Activated CD4-positive, alpha-beta T cell treated with anti-CD3 and anti-CD28 coated beads for 36 hours (primary cell): ENCODE data around the gene NFYB. TPM values are rescaled to one million over a fixed set of nuclear protein-coding genes. Genes with fewer than 3 reads are reported as not detected.

Source experiments
- ATAC-seq: fragments of 200-7000 bp; cut with Tn5 transposase; one replicate; pipeline ENCODE4 v1.10.0; 2021; ENCODE audit warnings: mild to moderate bottlenecking, moderate library complexity
- CTCF ChIA-PET: fragments of 350-600 bp; sonication (Branson Sonifier 250); formaldehyde crosslinking; loops from one replicate; lab custom pipeline; 2021; ENCODE audit warnings: antibody characterized with exemption; lab: Charles Lee
- POLR2A ChIA-PET: fragments of 350-600 bp; sonication (Branson Sonifier 250); formaldehyde crosslinking; loops from one replicate; lab custom pipeline; 2021; ENCODE audit warnings: antibody characterized with exemption, inconsistent platforms; lab: Charles Lee
- DNase-seq: peaks from one replicate; pipeline ENCODE4 v3.0.0-alpha.2; 2020
- H3K27ac Mint-ChIP-seq: one replicate; pipeline ENCODE4 v1.8.0; 2021; ENCODE audit warnings: mixed read lengths
- H3K27me3 Mint-ChIP-seq: one replicate; pipeline ENCODE4 v1.8.0; 2021; ENCODE audit warnings: mixed read lengths
- H3K36me3 Mint-ChIP-seq: one replicate; pipeline ENCODE4 v1.8.0; 2021; ENCODE audit warnings: low read depth, mixed read lengths
- H3K4me1 Mint-ChIP-seq: one replicate; pipeline ENCODE4 v1.8.0; 2021; ENCODE audit warnings: mixed read lengths
- H3K4me3 Mint-ChIP-seq: one replicate; pipeline ENCODE4 v1.8.0; 2021; ENCODE audit warnings: mild to moderate bottlenecking, moderate library complexity, mixed read lengths
- H3K9me3 Mint-ChIP-seq: one replicate; pipeline ENCODE4 v1.8.0; 2021; ENCODE audit warnings: low read depth, mixed read lengths
- intact Hi-C, 2 experiments: fragments of 100-400 bp; cut with DNase I in 1 of 2; cut with micrococcal nuclease in 1 of 2; formaldehyde crosslinking; loops; one replicate each; pipeline versions ENCODE4 v1.14.2 to v1.15.1; 2022 to 2024; cut with DNase I, micrococcal nuclease
- total RNA-seq, 2 experiments: library from RNA; stranded (reverse); gene quantifications; one replicate each; pipeline ENCODE4 v1.2.3, GENCODE V29; 2021

Gene NFYB
- total RNA-seq = 10 to 100 TPM; 18.8 to 27.2 TPM

- H3K9me3 Mint-ChIP-seq = no peaks in the 10 kb centered on the region
- H3K27ac Mint-ChIP-seq = peak within 1 kb of the TSS; percentile 90
- H3K4me1 Mint-ChIP-seq = peaks cover 19% of the 10 kb centered on the region
- no peaks in the 10 kb centered on the region for H3K36me3 Mint-ChIP-seq
- POLR2A ChIA-PET = interaction anchor here (0.8 to 1.7 kb wide), 7 partner anchors 74 to 296 kb away, joined by 3 to 10 read pairs (median 5); partner anchors contain the start of genes HCFC2, HSP90B1 and TDG
- DNase-seq (peak; percentile 95), ATAC-seq (peak; percentile 98)
- H3K27me3 Mint-ChIP-seq = no peaks in the 10 kb centered on the region
- H3K4me3 Mint-ChIP-seq = peak within 1 kb of the TSS; percentile 83
- CTCF ChIA-PET = interaction anchor here (0.6 to 1.3 kb wide), 4 partner anchors 62 to 228 kb away, joined by 3 to 7 read pairs (median 3); no protein-coding TSS in a partner anchor
- intact Hi-C loops = loop anchor here (1.0 to 5.0 kb wide), 15 partner anchors 74 to 1194 kb away; partner anchors contain the start of genes EID3 (in 2 of the 2), TDG (in 2 of the 2), TXNRD1 (in 2 of the 2) and APPL2 (in 1 of the 2)
These were observed at the start of gene NFYB for GRCh38 chr12:104137902-104138796. Gene NFYB, minus strand, starts transcription at chr12:104138210. Its CDS starts 2,757 bp downstream, at chr12:104135453.

- Mint-ChIP-seq H3K4me1 (no peaks in the 10 kb centered on the region), H3K36me3 (no peaks in the 10 kb centered on the region), H3K27me3 (no peaks in the 10 kb centered on the region), H3K27ac (no peak overlapping the region), H3K4me3 (no peak overlapping the region), H3K9me3 (no peaks in the 10 kb centered on the region)
- POLR2A ChIA-PET = no interaction called here
- no peak for ATAC-seq
- intact Hi-C loops = no loop called here
- DNase-seq = no peak
- CTCF ChIA-PET = interaction anchor here (0.6 to 1.0 kb wide), 2 partner anchors 22 to 171 kb away, joined by 5 to 7 read pairs; no protein-coding TSS in a partner anchor
These were observed 49.6 kb upstream of the NFYB start for GRCh38 chr12:104187446-104188155.

GRCh38 chr12:104183443-104183842 lies 45.4 kb upstream of the NFYB start:
- Mint-ChIP-seq H3K36me3 (no peaks in the 10 kb centered on the region), H3K27me3 (no peaks in the 10 kb centered on the region), H3K9me3 (no peaks in the 10 kb centered on the region), H3K27ac (no peak overlapping the region), H3K4me3 (no peak overlapping the region), H3K4me1 (no peaks in the 10 kb centered on the region)
- DNase-seq = no peak
- intact Hi-C loops = no loop called here
- CTCF ChIA-PET = interaction anchor here (0.6 to 1.3 kb wide), 2 partner anchors 9 to 795 kb away, joined by 3 read pairs; no protein-coding TSS in a partner anchor
- POLR2A ChIA-PET = no interaction called here
- no peak for ATAC-seq

- POLR2A ChIA-PET = no interaction called here
- H3K27ac Mint-ChIP-seq = no peak overlapping the region
- no peaks in the 10 kb centered on the region for H3K27me3 Mint-ChIP-seq
- ATAC-seq (no peak), DNase-seq (no peak)
- peaks cover 2% of the 10 kb centered on the region for H3K4me1 Mint-ChIP-seq
- H3K4me3 Mint-ChIP-seq = no peak overlapping the region
- CTCF ChIA-PET = interaction anchor here (1.3 kb wide), 1 partner anchor 10 kb away, joined by 3 read pairs; no protein-coding TSS in a partner anchor
- H3K36me3 Mint-ChIP-seq = no peaks in the 10 kb centered on the region
- H3K9me3 Mint-ChIP-seq = no peaks in the 10 kb centered on the region
- intact Hi-C loops = no loop called here
These were observed 44.8 kb upstream of the NFYB start for GRCh38 chr12:104182621-104183378.

GRCh38 chr12:104182144-104182543 lies 44.1 kb upstream of the NFYB start:
- no peak for ATAC-seq
- Mint-ChIP-seq H3K36me3 (no peaks in the 10 kb centered on the region), H3K27me3 (no peaks in the 10 kb centered on the region), H3K4me3 (no peak overlapping the region), H3K9me3 (no peaks in the 10 kb centered on the region), H3K4me1 (peaks cover 5% of the 10 kb centered on the region), H3K27ac (no peak overlapping the region)
- POLR2A ChIA-PET = no interaction called here
- intact Hi-C loops = no loop called here
- DNase-seq = no peak
- CTCF ChIA-PET = interaction anchor here (0.7 kb wide), 1 partner anchor 217 kb away, joined by 3 read pairs; no protein-coding TSS in a partner anchor

- Mint-ChIP-seq H3K4me1 (peaks cover 5% of the 10 kb centered on the region), H3K27ac (no peak overlapping the region), H3K36me3 (no peaks in the 10 kb centered on the region), H3K4me3 (no peak overlapping the region), H3K27me3 (no peaks in the 10 kb centered on the region), H3K9me3 (no peaks in the 10 kb centered on the region)
- ChIA-PET CTCF (no interaction called here), POLR2A (no interaction called here)
- intact Hi-C loops = no loop called here
- no peak for ATAC-seq
- no peak for DNase-seq
These were observed 43.3 kb upstream of the NFYB start for GRCh38 chr12:104181313-104181712.

- intact Hi-C loops = no loop called here
- Mint-ChIP-seq H3K9me3 (no peaks in the 10 kb centered on the region), H3K27ac (no peak overlapping the region), H3K4me3 (no peak overlapping the region), H3K27me3 (no peaks in the 10 kb centered on the region), H3K4me1 (peaks cover 5% of the 10 kb centered on the region), H3K36me3 (no peaks in the 10 kb centered on the region)
- ChIA-PET POLR2A (no interaction called here), CTCF (interaction anchor here (0.7 kb wide), 1 partner anchor 151 kb away, joined by 3 read pairs; no protein-coding TSS in a partner anchor)
- no peak for DNase-seq
- no peak for ATAC-seq
These were observed 42.4 kb upstream of the NFYB start for GRCh38 chr12:104180374-104180773.

- no peak overlapping the region for H3K4me3 Mint-ChIP-seq
- H3K9me3 Mint-ChIP-seq = no peaks in the 10 kb centered on the region
- H3K4me1 Mint-ChIP-seq = peaks cover 5% of the 10 kb centered on the region
- CTCF ChIA-PET = no interaction called here
- POLR2A ChIA-PET = no interaction called here
- DNase-seq (peak; percentile 33), ATAC-seq (peak; percentile 55)
- intact Hi-C loops = loop anchor here in 1 of 2 experiments (2.0 kb wide), 1 partner anchor 19 kb away; no protein-coding TSS in a partner anchor
- no peaks in the 10 kb centered on the region for H3K36me3 Mint-ChIP-seq
- no peaks in the 10 kb centered on the region for H3K27me3 Mint-ChIP-seq
- H3K27ac Mint-ChIP-seq = no peak overlapping the region
These were observed 39.9 kb upstream of the NFYB start for GRCh38 chr12:104177663-104178501.

GRCh38 chr12:104177336-104177662 lies 39.3 kb upstream of the NFYB start:
- Mint-ChIP-seq H3K9me3 (no peaks in the 10 kb centered on the region), H3K27ac (no peak overlapping the region), H3K36me3 (no peaks in the 10 kb centered on the region), H3K4me3 (no peak overlapping the region), H3K4me1 (peaks cover 5% of the 10 kb centered on the region), H3K27me3 (no peaks in the 10 kb centered on the region)
- POLR2A ChIA-PET = no interaction called here
- DNase-seq = no peak
- CTCF ChIA-PET = no interaction called here
- intact Hi-C loops = loop anchor here in 1 of 2 experiments (2.0 kb wide), 1 partner anchor 20 kb away; no protein-coding TSS in a partner anchor
- no peak for ATAC-seq

- no peaks in the 10 kb centered on the region for H3K27me3 Mint-ChIP-seq
- H3K27ac Mint-ChIP-seq = no peak overlapping the region
- POLR2A ChIA-PET = no interaction called here
- no peaks in the 10 kb centered on the region for H3K36me3 Mint-ChIP-seq
- intact Hi-C loops = loop anchor here in 1 of 2 experiments (2.0 kb wide), 1 partner anchor 21 kb away; no protein-coding TSS in a partner anchor
- no peak overlapping the region for H3K4me3 Mint-ChIP-seq
- ATAC-seq = no peak
- peaks cover 5% of the 10 kb centered on the region for H3K4me1 Mint-ChIP-seq
- CTCF ChIA-PET = interaction anchor here (0.6 kb wide), 1 partner anchor 887 kb away, joined by 3 read pairs; no protein-coding TSS in a partner anchor
- DNase-seq = no peak
- no peaks in the 10 kb centered on the region for H3K9me3 Mint-ChIP-seq
These were observed 37.8 kb upstream of the NFYB start for GRCh38 chr12:104175726-104176247.
